ENCODE results near the gene FAM171A2.

- TF ChIP-seq, protein P1, sequence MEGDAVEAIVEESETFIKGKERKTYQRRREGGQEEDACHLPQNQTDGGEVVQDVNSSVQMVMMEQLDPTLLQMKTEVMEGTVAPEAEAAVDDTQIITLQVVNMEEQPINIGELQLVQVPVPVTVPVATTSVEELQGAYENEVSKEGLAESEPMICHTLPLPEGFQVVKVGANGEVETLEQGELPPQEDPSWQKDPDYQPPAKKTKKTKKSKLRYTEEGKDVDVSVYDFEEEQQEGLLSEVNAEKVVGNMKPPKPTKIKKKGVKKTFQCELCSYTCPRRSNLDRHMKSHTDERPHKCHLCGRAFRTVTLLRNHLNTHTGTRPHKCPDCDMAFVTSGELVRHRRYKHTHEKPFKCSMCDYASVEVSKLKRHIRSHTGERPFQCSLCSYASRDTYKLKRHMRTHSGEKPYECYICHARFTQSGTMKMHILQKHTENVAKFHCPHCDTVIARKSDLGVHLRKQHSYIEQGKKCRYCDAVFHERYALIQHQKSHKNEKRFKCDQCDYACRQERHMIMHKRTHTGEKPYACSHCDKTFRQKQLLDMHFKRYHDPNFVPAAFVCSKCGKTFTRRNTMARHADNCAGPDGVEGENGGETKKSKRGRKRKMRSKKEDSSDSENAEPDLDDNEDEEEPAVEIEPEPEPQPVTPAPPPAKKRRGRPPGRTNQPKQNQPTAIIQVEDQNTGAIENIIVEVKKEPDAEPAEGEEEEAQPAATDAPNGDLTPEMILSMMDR (IDR thresholded peaks at IDR 0.05) = no peak
- TF ChIP-seq POLR2AphosphoS5 (IDR thresholded peaks at IDR 0.05) = no peak
- no peak for TF ChIP-seq POLR2A (IDR thresholded peaks at IDR 0.05)
These were observed 17.1 kb upstream of the FAM171A2 start for GRCh38 chr17:44380767-44381166.
